Gastroesophageal sphincter (tissue), 4 donors: Measurements from ENCODE around the gene TSPOAP1. TPM values are rescaled to one million over a fixed set of nuclear protein-coding genes. Genes with fewer than 3 reads are reported as not detected.
"Not testable (repeated sequence)": the region's sequence is repeated elsewhere in the genome, so short reads cannot be mapped to it uniquely, and the experiment has no call there.

Source experiments
- ATAC-seq: fragments of 150-250 bp; one replicate; pipeline ENCODE4 v1.9.1; 2016; ENCODE audit warnings: mild to moderate bottlenecking, moderate library complexity
- H3K27ac ChIP-seq, 4 donors: fragments of 200-600 bp; sonication (generic) in 3 of 4; 1 replicate in 3 of 4; 2 replicates in 1 of 4; pipeline ENCODE4 v1.5.1; 2016 to 2019
- H3K27me3 ChIP-seq: fragments of 200-600 bp; sonication (generic); one replicate; pipeline ENCODE4 v1.5.1; 2019
- H3K36me3 ChIP-seq, 2 donors: fragments of 200-600 bp; sonication (generic); one replicate each; pipeline ENCODE4 v1.5.1; 2019; ENCODE audit warnings: control low read depth in 1 of 2
- H3K4me1 ChIP-seq, 3 donors: fragments of 200-600 bp; sonication (generic); 1 replicate in 2 of 3; 2 replicates in 1 of 3; pipeline ENCODE4 v1.5.1; 2016 to 2019; ENCODE audit warnings: control low read depth in 2 of 3
- H3K4me3 ChIP-seq, 2 donors: fragments of 200-600 bp; sonication (generic); one replicate each; pipeline ENCODE4 v1.5.1; 2019; ENCODE audit warnings: mild to moderate bottlenecking in 1 of 2, moderate library complexity in 1 of 2
- H3K9me3 ChIP-seq, 3 donors: fragments of 200-600 bp; sonication (generic); one replicate each; pipeline ENCODE4 v1.5.1; 2017 to 2019; ENCODE audit warnings: control low read depth in 2 of 3
- EP300 ChIP-seq: sonication (generic); formaldehyde crosslinking; IDR thresholded peaks from one replicate; pipeline ENCODE4 v1.6.1; 2017; ENCODE audit warnings: antibody characterized with exemption, mild to moderate bottlenecking
- POLR2A ChIP-seq, 2 donors: fragments of 450-650 bp; IDR thresholded peaks; one replicate each; pipeline ENCODE4 v1.6.1; 2017; ENCODE audit warnings: antibody characterized with exemption in 2 of 2, mild to moderate bottlenecking in 2 of 2, moderate library complexity in 1 of 2
- POLR2AphosphoS5 ChIP-seq: sonication (generic); formaldehyde crosslinking; IDR thresholded peaks from one replicate; pipeline ENCODE4 v1.6.1; 2017; ENCODE audit warnings: antibody characterized with exemption
- WGBS, 2 donors: methylation state at CpG; one replicate each; pipeline ENCODE4 v1.1.5; 2018; ENCODE audit warnings: low coverage in 1 of 2; 5-methylcytosine and 5-hydroxymethylcytosine counted together
- total RNA-seq, 4 donors: library from RNA; depleted of rRNA; stranded (reverse); fragments of >200 nt; gene quantifications; one replicate each; pipeline ENCODE4 v1.1.0, GENCODE V29; 2016
- TF ChIP-seq, protein P1 (sequence below), 4 experiments: fragments of 200-600 bp in 2 of 4; fragments of 450-650 bp in 2 of 4; sonication (generic) in 1 of 4; IDR thresholded peaks; one replicate each; pipeline ENCODE4 v1.5.1; 2017 to 2019; ENCODE audit warnings: antibody characterized with exemption in 4 of 4, mild to moderate bottlenecking in 2 of 4, moderate library complexity in 2 of 4

Gene TSPOAP1
- total RNA-seq, 4 donors from 2014 or later: 7.4 to 44.8 (median 23.0) TPM

DNA sequence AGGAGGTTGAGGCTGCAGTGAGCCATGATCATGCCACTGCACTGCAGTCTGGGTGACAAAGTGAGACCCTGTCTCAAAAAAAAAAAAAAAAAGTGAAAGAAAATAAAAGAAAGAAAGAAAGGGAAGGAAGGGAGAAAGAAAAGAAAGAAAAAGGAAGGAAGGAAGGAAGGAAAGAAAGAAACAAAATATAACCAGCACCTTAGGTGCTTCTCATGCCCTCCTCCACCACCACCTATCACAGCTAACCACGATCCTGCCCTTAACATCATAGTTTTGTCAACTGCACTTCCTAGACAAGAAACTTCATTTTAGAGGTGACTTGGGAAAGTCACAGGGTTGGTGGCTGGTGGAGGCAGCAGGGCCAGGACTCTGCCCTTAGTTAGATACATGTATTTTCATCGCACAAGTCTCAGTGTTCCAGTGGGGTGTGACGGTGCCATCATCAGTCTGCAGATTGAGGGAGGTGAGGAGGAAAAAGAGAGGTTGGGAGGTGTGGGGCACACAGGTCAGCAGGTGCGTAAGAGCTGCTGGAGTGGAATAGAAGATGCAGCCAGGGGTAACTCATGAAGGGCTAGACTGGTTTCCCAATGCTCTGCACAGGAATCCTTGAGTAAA is 13.4 kb upstream of the TSPOAP1 start:
- Histone ChIP-seq H3K9me3 (no peaks in the 10 kb centered on the region), H3K36me3 (peaks cover 0 to 39% of the 10 kb centered on the region in 2 donors), H3K4me3 (no peak overlapping the region), H3K4me1 (peaks cover 0 to 31% (median 6%) of the 10 kb centered on the region in 3 donors), H3K27me3 (no peaks in the 10 kb centered on the region), H3K27ac (no peak overlapping the region)
- no peak for TF ChIP-seq EP300
- ATAC-seq: no peak
- WGBS, 2 donors: 71 to 86% methylated on average over 1 to 4 of the region's 4 CpGs

DNA sequence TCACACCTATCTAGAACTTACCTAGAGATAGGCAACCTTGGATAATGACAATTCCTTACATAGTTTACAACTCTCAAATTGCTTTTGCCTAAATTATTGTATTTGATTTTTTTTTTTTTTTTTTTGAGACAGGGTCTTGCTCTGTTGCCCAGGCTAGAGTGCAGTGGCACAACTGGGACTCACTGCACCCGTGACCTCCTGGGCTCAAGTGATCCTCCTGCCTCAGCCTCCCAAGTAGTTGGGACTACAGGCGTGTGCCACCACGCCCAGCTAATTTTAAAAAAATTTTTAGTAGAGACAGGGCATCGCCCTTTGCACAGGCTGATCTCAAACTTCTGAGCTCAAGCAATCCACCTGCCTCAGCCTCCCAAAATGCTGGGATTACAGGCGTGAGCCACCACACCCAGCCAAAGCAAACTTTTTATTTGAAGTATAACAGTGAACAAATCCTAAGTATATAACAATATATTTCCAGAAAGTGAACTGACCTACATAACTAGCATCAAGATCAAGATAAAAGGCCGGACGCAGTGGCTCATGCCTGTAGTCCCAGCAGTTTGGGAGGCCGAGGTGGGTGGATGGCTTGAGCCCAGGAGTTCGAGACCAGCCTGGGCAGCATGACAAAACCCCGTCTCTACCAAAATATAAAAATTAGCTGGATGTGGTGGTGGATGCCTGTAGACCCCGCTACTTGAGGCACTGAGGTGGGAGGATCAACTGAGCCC is 12.7 kb upstream of the TSPOAP1 start:
- ATAC-seq, H3K4me3 ChIP-seq, H3K27me3 ChIP-seq, H3K9me3 ChIP-seq, H3K27ac ChIP-seq: not testable (repeated sequence)
- 95 to 100% methylated on average over 3 to 10 of the region's 11 CpGs for WGBS, 2 donors
- H3K4me1 ChIP-seq: peaks cover 0 to 38% (median 6%) of the 10 kb centered on the region in 3 donors
- H3K36me3 ChIP-seq: peaks cover 0 to 32% of the 10 kb centered on the region in 2 donors

GRCh38 chr17:58340405-58340876 is 11.8 kb upstream of the TSPOAP1 start:
- H3K4me1 ChIP-seq: peaks cover 0 to 46% (median 6%) of the 10 kb centered on the region in 3 donors
- H3K27ac ChIP-seq: no peak overlapping the region
- H3K4me3 ChIP-seq: no peak overlapping the region
- 85 to 86% methylated on average over 3 to 4 of the region's 5 CpGs for WGBS, 2 donors
- no peaks in the 10 kb centered on the region for H3K27me3 ChIP-seq
- no peaks in the 10 kb centered on the region for H3K9me3 ChIP-seq
- ATAC-seq: no peak
- TF ChIP-seq, protein P1, sequence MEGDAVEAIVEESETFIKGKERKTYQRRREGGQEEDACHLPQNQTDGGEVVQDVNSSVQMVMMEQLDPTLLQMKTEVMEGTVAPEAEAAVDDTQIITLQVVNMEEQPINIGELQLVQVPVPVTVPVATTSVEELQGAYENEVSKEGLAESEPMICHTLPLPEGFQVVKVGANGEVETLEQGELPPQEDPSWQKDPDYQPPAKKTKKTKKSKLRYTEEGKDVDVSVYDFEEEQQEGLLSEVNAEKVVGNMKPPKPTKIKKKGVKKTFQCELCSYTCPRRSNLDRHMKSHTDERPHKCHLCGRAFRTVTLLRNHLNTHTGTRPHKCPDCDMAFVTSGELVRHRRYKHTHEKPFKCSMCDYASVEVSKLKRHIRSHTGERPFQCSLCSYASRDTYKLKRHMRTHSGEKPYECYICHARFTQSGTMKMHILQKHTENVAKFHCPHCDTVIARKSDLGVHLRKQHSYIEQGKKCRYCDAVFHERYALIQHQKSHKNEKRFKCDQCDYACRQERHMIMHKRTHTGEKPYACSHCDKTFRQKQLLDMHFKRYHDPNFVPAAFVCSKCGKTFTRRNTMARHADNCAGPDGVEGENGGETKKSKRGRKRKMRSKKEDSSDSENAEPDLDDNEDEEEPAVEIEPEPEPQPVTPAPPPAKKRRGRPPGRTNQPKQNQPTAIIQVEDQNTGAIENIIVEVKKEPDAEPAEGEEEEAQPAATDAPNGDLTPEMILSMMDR (IDR thresholded peaks at IDR 0.05): no peak
- TF ChIP-seq POLR2A (IDR thresholded peaks at IDR 0.05) (no peak), POLR2AphosphoS5 (no peak), EP300 (no peak)
- peaks cover 0 to 23% of the 10 kb centered on the region in 2 donors for H3K36me3 ChIP-seq

DNA sequence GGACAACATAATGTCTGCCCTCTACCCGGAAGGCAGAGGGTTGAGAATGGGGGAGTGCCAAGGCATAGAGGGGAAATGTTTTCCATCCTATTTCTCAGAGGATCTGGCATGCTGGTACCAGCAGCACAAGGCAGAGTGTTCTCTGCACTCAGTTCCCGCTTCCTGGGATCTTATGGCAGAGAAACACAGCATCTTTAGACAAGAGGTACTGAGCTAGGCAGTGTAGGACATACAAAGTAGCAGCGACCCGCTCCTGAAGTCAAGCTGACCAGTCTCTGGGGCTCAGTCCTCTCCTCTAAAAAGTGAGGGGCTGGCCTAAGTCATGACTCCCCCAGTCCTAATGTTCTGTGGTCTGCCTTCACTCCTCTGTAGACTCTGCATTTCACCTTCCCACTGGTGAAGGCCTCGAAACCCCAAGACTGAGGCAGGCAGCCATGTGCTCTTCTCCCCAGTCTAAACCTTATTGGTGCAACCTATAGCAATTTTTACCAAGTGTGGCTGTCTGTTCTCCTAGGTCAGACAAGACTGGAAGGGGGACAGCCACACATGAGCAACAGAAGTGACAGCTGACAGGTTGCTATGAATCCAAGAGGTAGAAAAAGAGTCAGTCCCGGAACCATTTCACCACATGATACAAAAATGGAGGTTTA is 11.3 kb upstream of the TSPOAP1 start:
- Histone ChIP-seq H3K27ac (peak overlapping the region in 3 of 4 donors; percentile 56 to 85 (median 80)), H3K4me3 (peak overlapping the region in 1 of 2 donors; percentile 25), H3K36me3 (peaks cover 0 to 18% of the 10 kb centered on the region in 2 donors), H3K4me1 (peaks cover 0 to 52% (median 6%) of the 10 kb centered on the region in 3 donors), H3K9me3 (no peaks in the 10 kb centered on the region), H3K27me3 (peaks cover under 1% of the 10 kb centered on the region)
- TF ChIP-seq, protein P1 (IDR thresholded peaks at IDR 0.05): no peak
- TF ChIP-seq EP300 (no peak), POLR2A (IDR thresholded peaks at IDR 0.05) (no peak), POLR2AphosphoS5 (no peak)
- 88 to 89% methylated on average over 5 of the region's 6 CpGs for WGBS, 2 donors
- ATAC-seq: no peak

DNA sequence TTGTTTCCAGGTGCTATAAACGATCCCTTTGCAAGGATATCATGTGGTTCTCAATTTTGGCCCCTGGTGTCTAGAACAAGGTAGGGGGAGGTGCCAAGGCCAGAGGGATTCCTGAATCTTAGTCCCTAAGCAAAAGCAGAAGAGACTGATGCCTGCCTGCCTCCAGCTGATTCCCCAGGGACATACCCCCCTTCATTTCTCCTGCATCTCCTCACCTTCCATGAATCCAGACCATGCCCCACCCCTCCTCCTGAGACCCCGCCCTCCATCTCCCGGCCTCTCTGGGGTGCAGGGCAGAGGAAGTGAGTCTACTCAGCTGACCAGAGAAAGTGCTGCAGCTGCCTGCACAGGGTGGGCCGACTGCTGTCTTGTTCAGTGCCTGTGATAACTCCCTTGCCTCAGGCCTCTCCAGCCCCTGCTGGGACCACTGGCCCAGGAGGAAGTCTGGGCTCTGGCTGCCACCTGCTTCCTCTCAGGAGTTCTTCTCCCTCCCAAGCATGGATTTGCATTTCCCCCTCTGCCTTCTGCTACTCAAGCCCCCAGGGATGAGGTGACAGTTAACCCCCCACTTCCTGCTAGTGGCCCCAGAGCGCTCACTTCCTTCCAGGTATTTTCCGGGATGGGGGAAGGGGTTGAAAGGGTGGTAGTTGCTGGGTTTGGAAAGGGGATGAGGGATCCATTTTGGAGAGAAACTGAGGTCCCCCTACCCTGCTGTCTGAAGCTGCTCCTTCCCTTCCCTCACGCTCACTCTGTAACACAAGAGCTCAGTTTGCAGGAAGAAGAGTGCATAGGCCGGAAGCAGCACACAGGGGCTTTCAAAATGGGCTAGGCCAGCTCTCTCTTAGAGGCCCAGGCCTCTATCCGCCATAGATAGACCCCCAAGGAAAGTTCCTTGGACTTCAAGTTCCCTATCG is 10.5 kb upstream of the TSPOAP1 start:
- 10 to 11% methylated on average over 2 to 3 of the region's 10 CpGs for WGBS, 2 donors
- H3K9me3 ChIP-seq: no peaks in the 10 kb centered on the region
- TF ChIP-seq POLR2AphosphoS5 (no peak), EP300 (no peak), POLR2A (IDR thresholded peaks at IDR 0.05) (no peak)
- TF ChIP-seq, protein P1 (IDR thresholded peaks at IDR 0.05): no peak
- peak overlapping the region; percentile 8 to 85 (median 68) for H3K27ac ChIP-seq
- ATAC-seq: no peak
- peak overlapping the region in 1 of 2 donors; percentile 25 for H3K4me3 ChIP-seq
- peaks cover 8% of the 10 kb centered on the region for H3K27me3 ChIP-seq
- H3K4me1 ChIP-seq: peaks cover 0 to 46% (median 6%) of the 10 kb centered on the region in 3 donors
- peaks cover 0 to 10% of the 10 kb centered on the region in 2 donors for H3K36me3 ChIP-seq
